Neural cell (in vitro differentiated cells): ENCODE measurements around the gene RBM11. TPM values are rescaled to one million over a fixed set of nuclear protein-coding genes. Genes with fewer than 3 reads are reported as not detected.

ENCODE experiments used
- H2AFZ ChIP-seq: fragments of 200-600, 300-800 bp; sonication (generic), shearing (Covaris generic); 2 replicates; pipeline ENCODE4 v1.6.0; 2014; ENCODE audit warnings: low read depth, mild to moderate bottlenecking, antibody characterized with exemption, low read length, moderate library complexity
- H3F3A ChIP-seq: fragments of 200-600 bp; shearing (Covaris generic); 2 replicates; pipeline ENCODE4 v1.6.1; 2016; ENCODE audit warnings: mild to moderate bottlenecking, moderate library complexity, mixed read lengths, antibody characterized with exemption, low read length; ENCODE audit not compliant: insufficient read depth, poor library complexity, severe bottlenecking
- H3K27ac ChIP-seq: fragments of 200-600, 300-800 bp; sonication (generic), shearing (Covaris generic); 2 replicates; pipeline ENCODE4 v1.5.1; 2014; ENCODE audit warnings: mild to moderate bottlenecking, low read length, moderate library complexity
- H3K27me3 ChIP-seq: fragments of 300-800, 200-600 bp; sonication (generic), shearing (Covaris generic); 2 replicates; pipeline ENCODE4 v1.6.0; 2014; ENCODE audit warnings: mild to moderate bottlenecking, low read depth, low read length, moderate library complexity; ENCODE audit not compliant: insufficient read depth
- H3K36me3 ChIP-seq: fragments of 300-800, 200-600 bp; sonication (generic), shearing (Covaris generic); 2 replicates; pipeline ENCODE4 v1.5.1; 2014; ENCODE audit warnings: mild to moderate bottlenecking, antibody characterized with exemption, low read length, moderate library complexity; ENCODE audit not compliant: insufficient read depth
- H3K4me2 ChIP-seq: fragments of 300-800, 200-600 bp; sonication (generic), shearing (Covaris generic); 2 replicates; pipeline ENCODE4 v1.6.0; 2014; ENCODE audit warnings: mild to moderate bottlenecking, low read length
- H3K4me3 ChIP-seq: fragments of 300-800, 200-600 bp; sonication (generic), shearing (Covaris generic); 2 replicates; pipeline ENCODE4 v1.5.1; 2014; ENCODE audit warnings: mild to moderate bottlenecking, low read length, moderate library complexity
- H3K79me2 ChIP-seq: fragments of 200-600 bp; shearing (Covaris generic); replicated peaks from 2 replicates; pipeline ENCODE4 v1.6.0; 2014; ENCODE audit warnings: mild to moderate bottlenecking, low read length, moderate library complexity; ENCODE audit not compliant: insufficient read depth
- H3K9ac ChIP-seq: fragments of 300-800, 200-600 bp; sonication (generic), shearing (Covaris generic); 2 replicates; pipeline ENCODE4 v1.6.1; 2016; ENCODE audit warnings: mild to moderate bottlenecking, low read length, mixed read lengths
- H3K9me2 ChIP-seq: fragments of 200-600 bp; shearing (Covaris generic); 2 replicates; pipeline ENCODE4 v1.6.1; 2016; ENCODE audit warnings: mild to moderate bottlenecking, low read length, mixed read lengths; ENCODE audit not compliant: insufficient read depth
- H3K9me3 ChIP-seq: fragments of 200-600, 300-800 bp; sonication (generic), shearing (Covaris generic); 2 replicates; pipeline ENCODE4 v1.6.1; 2016; ENCODE audit warnings: mild to moderate bottlenecking, mixed run types, low read length, moderate library complexity, mixed read lengths
- H4K20me1 ChIP-seq: fragments of 200-600 bp; shearing (Covaris generic); 2 replicates; pipeline ENCODE4 v1.6.1; 2016; ENCODE audit warnings: mild to moderate bottlenecking, mixed run types; ENCODE audit not compliant: insufficient read depth
- CTCF ChIP-seq: fragments of 450-650 bp; IDR thresholded peaks from 2 replicates; pipeline ENCODE4 v1.5.1; 2014; ENCODE audit warnings: antibody characterized with exemption, mild to moderate bottlenecking, moderate library complexity; ENCODE audit not compliant: poor library complexity, severe bottlenecking
- EP300 ChIP-seq: fragments of 450-650 bp; conservative IDR thresholded peaks from 2 replicates; pipeline ENCODE4 v1.6.1; 2014; ENCODE audit warnings: antibody characterized with exemption, mild to moderate bottlenecking, moderate library complexity; ENCODE audit not compliant: poor library complexity, severe bottlenecking
- EZH2 ChIP-seq: fragments of 200-600, 300-800 bp; shearing (Covaris generic), sonication (generic); IDR thresholded peaks from 2 replicates; pipeline ENCODE4 v1.6.1; 2014; ENCODE audit warnings: antibody characterized with exemption, low read length, borderline replicate concordance, mild to moderate bottlenecking; ENCODE audit not compliant: insufficient read depth, poor library complexity, severe bottlenecking
- MXI1 ChIP-seq: fragments of 450-650 bp; conservative IDR thresholded peaks from 2 replicates; pipeline ENCODE4 v1.6.1; 2014; ENCODE audit warnings: antibody characterized with exemption, mild to moderate bottlenecking; ENCODE audit not compliant: poor library complexity, severe bottlenecking
- POLR2AphosphoS5 ChIP-seq: IDR thresholded peaks from 2 replicates; pipeline ENCODE4 v1.6.1; 2012
- RAD21 ChIP-seq: fragments of 450-650 bp; conservative IDR thresholded peaks from 2 replicates; pipeline ENCODE4 v1.6.1; 2014; ENCODE audit warnings: antibody characterized with exemption, mild to moderate bottlenecking, moderate library complexity
- REST ChIP-seq: IDR thresholded peaks from 2 replicates; pipeline ENCODE4 v1.6.1; 2012; ENCODE audit warnings: borderline replicate concordance
- SMC3 ChIP-seq: fragments of 450-650 bp; conservative IDR thresholded peaks from 2 replicates; pipeline ENCODE4 v1.6.1; 2014; ENCODE audit warnings: antibody characterized with exemption, mild to moderate bottlenecking, moderate library complexity; ENCODE audit not compliant: poor library complexity
- TAF1 ChIP-seq: IDR thresholded peaks from 2 replicates; pipeline ENCODE4 v1.6.1; 2012; ENCODE audit warnings: low read depth
- polyA plus RNA-seq: library from polyadenylated mRNA; depleted of rRNA; stranded (reverse); fragments of >200 nt; gene quantifications from 2 replicates; pipeline ENCODE4 v1.2.3, GENCODE V29; 2014

Gene RBM11
- polyA plus RNA-seq, 1 donor from 2014 or later: 17.1 TPM

- H3K79me2 ChIP-seq: no peaks in the 10 kb centered on the region
- no peaks in the 10 kb centered on the region for H3K9me2 ChIP-seq
- no peak overlapping the region for H2AFZ ChIP-seq
- TF ChIP-seq SMC3: no peak
- no peak for TF ChIP-seq POLR2AphosphoS5
- TF ChIP-seq MXI1: no peak
- TF ChIP-seq EZH2: no peak
- no peak for TF ChIP-seq RAD21
- no peak for TF ChIP-seq REST
- TF ChIP-seq EP300: no peak
- TF ChIP-seq CTCF: no peak
- TF ChIP-seq TAF1: no peak
- no peaks in the 10 kb centered on the region for H3K27me3 ChIP-seq
- H4K20me1 ChIP-seq: no peaks in the 10 kb centered on the region
- H3K4me3 ChIP-seq: no peak overlapping the region
- no peaks in the 10 kb centered on the region for H3K36me3 ChIP-seq
- H3F3A ChIP-seq: no peaks in the 10 kb centered on the region
- H3K9ac ChIP-seq: no peak overlapping the region
- H3K9me3 ChIP-seq: no peaks in the 10 kb centered on the region
- no peak overlapping the region for H3K4me2 ChIP-seq
- H3K27ac ChIP-seq: no peak overlapping the region
Measured at GRCh38 chr21:14262039-14262438, 46.1 kb downstream of the RBM11 start.

- H3K27me3 ChIP-seq: no peaks in the 10 kb centered on the region
- H3K9me2 ChIP-seq: no peaks in the 10 kb centered on the region
- no peak for TF ChIP-seq MXI1
- no peak for TF ChIP-seq REST
- TF ChIP-seq EZH2: no peak
- TF ChIP-seq POLR2AphosphoS5: no peak
- no peak for TF ChIP-seq TAF1
- TF ChIP-seq CTCF: no peak
- no peak for TF ChIP-seq EP300
- TF ChIP-seq RAD21: no peak
- TF ChIP-seq SMC3: no peak
- H3K36me3 ChIP-seq: no peaks in the 10 kb centered on the region
- no peaks in the 10 kb centered on the region for H3K79me2 ChIP-seq
- H3K4me3 ChIP-seq: no peak overlapping the region
- H3K27ac ChIP-seq: no peak overlapping the region
- no peak overlapping the region for H3K4me2 ChIP-seq
- no peak overlapping the region for H3K9ac ChIP-seq
- H3K9me3 ChIP-seq: no peaks in the 10 kb centered on the region
- H2AFZ ChIP-seq: no peak overlapping the region
- no peaks in the 10 kb centered on the region for H3F3A ChIP-seq
- H4K20me1 ChIP-seq: no peaks in the 10 kb centered on the region
Measured at GRCh38 chr21:14263879-14264278, 47.9 kb downstream of the RBM11 start.
